ENCODE data around the gene LLGL2.

DNA sequence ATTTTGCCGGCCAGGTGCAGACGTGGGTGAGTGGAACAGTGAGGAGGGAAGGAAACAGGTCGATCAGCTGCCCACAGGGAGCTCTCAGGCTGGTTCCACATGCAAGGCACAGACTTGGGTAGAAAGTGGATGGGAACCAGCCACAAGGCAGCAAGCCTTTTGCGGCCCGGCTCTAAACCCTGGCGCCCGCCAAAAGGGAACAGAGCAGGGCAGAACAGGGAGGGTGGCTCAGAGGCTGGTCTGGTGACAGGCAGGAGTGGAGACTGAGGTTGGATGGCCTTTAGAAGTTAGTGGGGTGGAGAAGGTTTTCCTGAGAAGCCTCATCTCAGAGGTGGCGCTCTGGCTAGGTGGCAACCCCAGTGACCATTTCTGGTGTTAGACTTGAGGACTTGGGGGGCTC lies 10.4 kb downstream of the LLGL2 start:
- TF ChIP-seq, protein P1, sequence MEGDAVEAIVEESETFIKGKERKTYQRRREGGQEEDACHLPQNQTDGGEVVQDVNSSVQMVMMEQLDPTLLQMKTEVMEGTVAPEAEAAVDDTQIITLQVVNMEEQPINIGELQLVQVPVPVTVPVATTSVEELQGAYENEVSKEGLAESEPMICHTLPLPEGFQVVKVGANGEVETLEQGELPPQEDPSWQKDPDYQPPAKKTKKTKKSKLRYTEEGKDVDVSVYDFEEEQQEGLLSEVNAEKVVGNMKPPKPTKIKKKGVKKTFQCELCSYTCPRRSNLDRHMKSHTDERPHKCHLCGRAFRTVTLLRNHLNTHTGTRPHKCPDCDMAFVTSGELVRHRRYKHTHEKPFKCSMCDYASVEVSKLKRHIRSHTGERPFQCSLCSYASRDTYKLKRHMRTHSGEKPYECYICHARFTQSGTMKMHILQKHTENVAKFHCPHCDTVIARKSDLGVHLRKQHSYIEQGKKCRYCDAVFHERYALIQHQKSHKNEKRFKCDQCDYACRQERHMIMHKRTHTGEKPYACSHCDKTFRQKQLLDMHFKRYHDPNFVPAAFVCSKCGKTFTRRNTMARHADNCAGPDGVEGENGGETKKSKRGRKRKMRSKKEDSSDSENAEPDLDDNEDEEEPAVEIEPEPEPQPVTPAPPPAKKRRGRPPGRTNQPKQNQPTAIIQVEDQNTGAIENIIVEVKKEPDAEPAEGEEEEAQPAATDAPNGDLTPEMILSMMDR (IDR thresholded peaks at IDR 0.05), result no peak
- no peak for TF ChIP-seq POLR2A (IDR thresholded peaks at IDR 0.05)
